Measurements from ENCODE around the gene ARPC4. TPM values are rescaled to one million over a fixed set of nuclear protein-coding genes. Genes with fewer than 3 reads are reported as not detected.

Gene ARPC4
- total RNA-seq, 1 donor from 2014 or later = 148 TPM

DNA sequence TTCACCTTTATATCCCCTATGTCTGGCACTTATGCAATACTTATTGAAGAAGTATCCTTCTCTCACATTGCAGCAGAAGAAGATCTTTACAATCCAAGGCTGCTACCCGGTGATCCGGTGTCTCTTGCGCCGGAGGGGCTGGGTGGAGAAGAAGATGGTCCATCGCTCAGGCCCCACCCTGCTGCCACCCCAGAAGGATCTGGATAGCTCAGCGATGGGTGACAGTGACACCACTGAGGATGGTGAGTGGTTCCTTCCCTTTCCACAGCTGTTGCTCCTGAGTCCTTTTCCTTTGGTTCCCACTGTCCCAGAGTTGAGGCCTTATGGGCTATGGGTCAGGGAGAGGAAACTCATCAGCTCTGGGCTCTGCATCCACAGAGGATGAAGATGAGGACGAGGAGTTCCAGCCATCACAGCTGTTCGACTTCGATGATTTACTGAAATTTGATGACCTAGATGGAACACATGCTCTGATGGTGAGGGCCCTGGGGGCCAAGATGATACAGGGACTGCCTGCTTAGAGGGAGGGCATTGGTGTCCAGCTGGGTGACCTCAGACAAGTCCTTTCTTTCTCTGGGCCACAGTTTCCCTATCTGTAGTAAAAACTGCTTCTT is 20.1 kb downstream of the ARPC4 start:
- DNase-seq (no peak), ATAC-seq (no peak)
- intact Hi-C loops (cut with DNase I) = no loop called here
- Histone ChIP-seq H3K36me3 (no peaks in the 10 kb centered on the region), H3K27ac (no peak overlapping the region), H3K4me1 (peaks cover 13% of the 10 kb centered on the region), H3K27me3 (no peaks in the 10 kb centered on the region), H3K9me3 (no peaks in the 10 kb centered on the region), H3K4me3 (no peak overlapping the region)
- TF ChIP-seq, protein P1, sequence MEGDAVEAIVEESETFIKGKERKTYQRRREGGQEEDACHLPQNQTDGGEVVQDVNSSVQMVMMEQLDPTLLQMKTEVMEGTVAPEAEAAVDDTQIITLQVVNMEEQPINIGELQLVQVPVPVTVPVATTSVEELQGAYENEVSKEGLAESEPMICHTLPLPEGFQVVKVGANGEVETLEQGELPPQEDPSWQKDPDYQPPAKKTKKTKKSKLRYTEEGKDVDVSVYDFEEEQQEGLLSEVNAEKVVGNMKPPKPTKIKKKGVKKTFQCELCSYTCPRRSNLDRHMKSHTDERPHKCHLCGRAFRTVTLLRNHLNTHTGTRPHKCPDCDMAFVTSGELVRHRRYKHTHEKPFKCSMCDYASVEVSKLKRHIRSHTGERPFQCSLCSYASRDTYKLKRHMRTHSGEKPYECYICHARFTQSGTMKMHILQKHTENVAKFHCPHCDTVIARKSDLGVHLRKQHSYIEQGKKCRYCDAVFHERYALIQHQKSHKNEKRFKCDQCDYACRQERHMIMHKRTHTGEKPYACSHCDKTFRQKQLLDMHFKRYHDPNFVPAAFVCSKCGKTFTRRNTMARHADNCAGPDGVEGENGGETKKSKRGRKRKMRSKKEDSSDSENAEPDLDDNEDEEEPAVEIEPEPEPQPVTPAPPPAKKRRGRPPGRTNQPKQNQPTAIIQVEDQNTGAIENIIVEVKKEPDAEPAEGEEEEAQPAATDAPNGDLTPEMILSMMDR (IDR thresholded peaks at IDR 0.05) = no peak

DNA sequence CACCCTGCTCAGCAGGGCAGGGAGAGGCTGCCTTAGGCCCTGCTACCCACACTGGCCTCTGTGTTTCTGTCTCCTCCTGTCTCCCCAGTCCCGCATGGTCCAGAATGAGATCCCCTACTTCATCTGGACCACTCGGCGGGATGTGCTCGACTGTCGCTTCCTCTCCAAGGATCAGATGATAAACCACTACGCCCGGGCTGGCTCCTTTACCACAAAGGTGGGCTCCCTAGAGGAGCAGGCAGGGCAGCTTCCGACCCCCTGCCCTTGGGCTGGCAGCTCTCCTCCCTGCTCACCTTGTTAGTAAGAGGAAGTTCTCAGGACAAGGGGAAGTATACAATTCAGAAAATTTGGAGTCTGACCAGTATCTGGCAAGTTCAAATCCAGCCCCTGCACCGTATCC is 23.1 kb downstream of the ARPC4 start:
- peak; percentile 8 for ATAC-seq

DNA sequence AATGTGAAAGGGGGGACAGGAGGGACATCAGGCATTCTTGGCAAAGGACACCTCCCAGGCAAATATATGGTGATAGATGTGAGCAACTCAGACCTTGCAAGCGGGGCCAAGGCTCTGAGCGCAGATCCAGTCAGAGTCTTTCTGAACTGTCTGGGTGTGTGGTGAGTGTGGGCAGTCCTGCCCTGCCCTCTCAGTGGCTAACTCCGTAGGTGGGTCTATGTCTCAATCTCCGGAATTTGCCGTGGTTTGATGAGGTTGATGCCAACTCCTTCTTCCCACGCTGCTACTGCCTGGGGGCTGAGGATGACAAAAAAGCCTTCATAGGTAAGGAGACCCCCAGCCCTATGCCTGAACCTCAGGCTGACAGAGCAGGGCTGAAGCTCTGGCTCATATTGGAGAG is 24.6 kb downstream of the ARPC4 start:
- ATAC-seq = peak; percentile 53
- intact Hi-C loops (cut with DNase I) = no loop called here
- no peak overlapping the region for H3K4me3 ChIP-seq
- no peak for DNase-seq
- no peak overlapping the region for H3K27ac ChIP-seq
- H3K4me1 ChIP-seq = no peaks in the 10 kb centered on the region
- TF ChIP-seq, protein P1 (IDR thresholded peaks at IDR 0.05) = no peak
- H3K27me3 ChIP-seq = no peaks in the 10 kb centered on the region
- no peaks in the 10 kb centered on the region for H3K9me3 ChIP-seq
- H3K36me3 ChIP-seq = peaks cover 5% of the 10 kb centered on the region

More for the DNA sequence above, 23.1 kb downstream of the ARPC4 start:
- no peak overlapping the region for H3K4me3 ChIP-seq
- no peak overlapping the region for H3K27ac ChIP-seq
- no peak for DNase-seq
- TF ChIP-seq, protein P1 (IDR thresholded peaks at IDR 0.05) = no peak
- H3K36me3 ChIP-seq = peaks cover 5% of the 10 kb centered on the region
- intact Hi-C loops (cut with DNase I) = no loop called here
- no peaks in the 10 kb centered on the region for H3K27me3 ChIP-seq
- no peaks in the 10 kb centered on the region for H3K4me1 ChIP-seq
- H3K9me3 ChIP-seq = no peaks in the 10 kb centered on the region

DNA sequence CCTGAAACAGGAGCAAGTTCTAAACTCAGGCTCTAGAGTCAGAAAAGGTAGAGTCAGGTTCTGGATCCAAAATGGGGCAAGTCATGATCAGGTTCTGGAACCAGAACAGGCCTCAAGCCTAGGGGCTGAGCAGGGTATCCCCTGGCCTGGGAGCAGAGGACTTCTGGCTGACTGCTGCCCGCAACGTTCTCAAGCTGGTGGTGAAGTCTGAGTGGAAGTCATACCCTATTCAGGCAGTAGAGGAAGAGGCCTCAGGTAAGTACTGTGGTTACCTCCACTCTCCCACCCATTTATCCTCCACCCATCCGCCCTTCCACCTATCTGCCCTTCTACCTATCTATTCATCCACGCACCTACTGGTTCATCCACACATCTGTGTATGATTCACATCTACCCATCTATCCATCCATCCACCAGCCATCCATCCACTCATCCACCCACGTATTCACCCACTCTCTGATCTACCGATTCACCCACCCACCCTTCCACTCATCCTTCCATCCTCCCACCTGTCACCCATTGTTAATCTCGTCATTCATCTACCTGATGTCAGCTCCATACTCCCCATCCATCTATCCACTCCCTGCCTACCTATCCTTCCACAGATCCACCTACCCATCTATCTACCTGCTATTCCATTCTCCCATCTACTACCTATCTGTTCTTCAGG is 25.9 kb downstream of the ARPC4 start:
- no peak overlapping the region for H3K27ac ChIP-seq
- no peak for DNase-seq
- peaks cover 5% of the 10 kb centered on the region for H3K36me3 ChIP-seq
- intact Hi-C loops (cut with DNase I) = no loop called here
- TF ChIP-seq, protein P1 (IDR thresholded peaks at IDR 0.05) = no peak
- H3K4me1 ChIP-seq = no peaks in the 10 kb centered on the region
- no peak overlapping the region for H3K4me3 ChIP-seq
- no peaks in the 10 kb centered on the region for H3K27me3 ChIP-seq
- ATAC-seq = no peak
- no peaks in the 10 kb centered on the region for H3K9me3 ChIP-seq

DNA sequence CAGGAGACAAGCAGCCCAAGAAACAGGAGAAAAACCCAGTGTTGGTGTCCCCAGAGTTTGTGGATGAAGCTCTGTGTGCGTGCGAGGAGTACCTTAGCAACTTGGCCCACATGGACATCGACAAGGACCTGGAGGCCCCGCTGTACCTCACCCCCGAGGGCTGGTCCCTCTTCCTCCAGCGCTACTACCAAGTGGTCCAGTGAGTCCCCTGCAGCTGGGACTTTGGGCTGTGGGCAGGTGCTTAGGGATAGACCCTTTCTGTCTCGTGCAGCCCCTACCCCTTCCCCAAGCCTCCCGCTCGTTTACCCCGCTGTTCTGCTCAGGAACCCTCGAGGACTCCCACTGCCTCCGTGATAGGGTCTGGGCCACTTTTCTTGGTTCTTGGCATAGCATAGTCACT is 27.7 kb downstream of the ARPC4 start:
- DNase-seq = no peak
- TF ChIP-seq, protein P1 (IDR thresholded peaks at IDR 0.05) = no peak
- ATAC-seq = no peak

More for the DNA sequence above, 27.7 kb downstream of the ARPC4 start:
- Histone ChIP-seq H3K4me3 (no peak overlapping the region), H3K27ac (no peak overlapping the region), H3K9me3 (no peaks in the 10 kb centered on the region), H3K36me3 (peaks cover 5% of the 10 kb centered on the region), H3K4me1 (no peaks in the 10 kb centered on the region), H3K27me3 (no peaks in the 10 kb centered on the region)
- intact Hi-C loops (cut with DNase I) = no loop called here

All from upper lobe of right lung (tissue), 1 donor.